ENCODE results near the gene FAM153A. TPM values are rescaled to one million over a fixed set of nuclear protein-coding genes. Genes with fewer than 3 reads are reported as not detected.

The FAM153A gene
- total RNA-seq, 1 experiment from 2014 or later = not detected

Other genes with a start within 250 kb of the FAM153A start
- 29.0 and 45.3 TPM in 2 replicates for gene FAM193B, start 228.3 kb downstream of the FAM153A start, total RNA-seq (2014; rRNA removed; shearing (Covaris generic))
- gene TMED9, start 190.7 kb downstream of the FAM153A start, total RNA-seq (2014; rRNA removed; shearing (Covaris generic)) = 126 and 127 TPM in 2 replicates
- gene B4GALT7, start 182.8 kb downstream of the FAM153A start, total RNA-seq (2014; rRNA removed; shearing (Covaris generic)) = 28.3 and 46.6 TPM in 2 replicates
- gene PROP1, start 213.3 kb upstream of the FAM153A start, total RNA-seq (2014; rRNA removed; shearing (Covaris generic)) = not detected in 2 replicates